ENCODE results near the gene FAM47C. TPM values are rescaled to one million over a fixed set of nuclear protein-coding genes. Genes with fewer than 3 reads are reported as not detected.

FAM47C gene
- total and polyA plus RNA-seq, 2 of the 4 experiments (the other 2 are of a cell fraction) = not detected

- no CpG with 5 or more reads among the region's 45 CpGs for WGBS, 2 experiments (ENCODE audit: extremely low coverage in 2 of 2, insufficient read length in 1 of 2)
- dilution Hi-C loops (cut with HindIII; ENCODE audit: low sequenced_read_pairs, unreplicated experiment) (no loop called here), in situ Hi-C loops (cut with MboI; ENCODE audit: low sequenced_read_pairs) (no loop called here), intact Hi-C loops (cut with micrococcal nuclease) (no loop called here)
- Histone ChIP-seq H3K14ac (replicated peaks; ENCODE audit: low read depth, low read length) (no peak overlapping the region), H2BK120ac (ENCODE audit: low read depth, low read length) (no peak overlapping the region), H2AFZ (replicated peaks; ENCODE audit: low read length, poor library complexity) (no peak overlapping the region), H2BK5ac (ENCODE audit: low read depth, low read length, poor library complexity, severe bottlenecking) (no peak overlapping the region), H3K56ac (ENCODE audit: extremely low read depth, insufficient read depth, low read length) (no peak overlapping the region), H3K36me3 (ENCODE audit: control insufficient read depth, insufficient read depth, low read length) (no peaks in the 10 kb centered on the region), H3K27ac (ENCODE audit: insufficient read depth, low read length) (no peak overlapping the region), H4K91ac (ENCODE audit: insufficient read depth, low read depth, low read length) (no peak overlapping the region), H2BK20ac (ENCODE audit: low read depth, low read length) (no peak overlapping the region), H3K18ac (ENCODE audit: low read depth, low read length) (no peak overlapping the region), H4K20me1 (ENCODE audit: insufficient read depth, low read length) (no peaks in the 10 kb centered on the region), H3K9ac (ENCODE audit: low read depth, low read length) (no peak overlapping the region), H3K9me3 (ENCODE audit: control insufficient read depth, insufficient read depth, low read length) (no peaks in the 10 kb centered on the region), H3K79me1 (ENCODE audit: low read depth in 1 of 2, low read length in 2 of 2) (no peaks in the 10 kb centered on the region), H2AK9ac (replicated peaks; ENCODE audit: low read depth, low read length, poor library complexity) (no peak overlapping the region), H3K9me1 (ENCODE audit: insufficient read depth, low read length) (no peaks in the 10 kb centered on the region), H3K4me2 (ENCODE audit: low read depth, low read length) (no peak overlapping the region), H2AK5ac (ENCODE audit: low read depth, low read length) (no peak overlapping the region), H3K4ac (ENCODE audit: low read depth, low read length) (no peak overlapping the region), H2BK15ac (ENCODE audit: low read depth, low read length) (no peak overlapping the region), H4K8ac (ENCODE audit: low read depth in 2 of 2, low read length in 2 of 2) (no peak overlapping the region), H3K4me1 (ENCODE audit: control insufficient read depth, insufficient read depth, low read length) (no peaks in the 10 kb centered on the region), H3K4me3 (ENCODE audit: insufficient read depth, low read depth, low read length) (no peak overlapping the region), H3K23ac (ENCODE audit: low read depth, low read length) (no peak overlapping the region), H3K27me3 (ENCODE audit: control insufficient read depth, insufficient read depth, low read length) (no peaks in the 10 kb centered on the region), H4K5ac (ENCODE audit: low read depth, low read length) (no peak overlapping the region)
- ChIA-PET CTCF (no interaction called here), POLR2A (ENCODE audit: unreplicated experiment) (no interaction called here)
- DNase-seq (no peak), ATAC-seq (ENCODE audit: low read depth) (no peak)
- TF ChIP-seq RCOR1 (IDR thresholded peaks at IDR 0.05; ENCODE audit: insufficient replicate concordance, low read length) (no peak), FOS (IDR thresholded peaks at IDR 0.05; ENCODE audit: low read depth, low read length) (no peak), BHLHE40 (IDR thresholded peaks at IDR 0.05; ENCODE audit: low read depth, low read length) (no peak), POLR2A (IDR thresholded peaks at IDR 0.05; ENCODE audit: low read depth, low read length) (no peak), MAZ (IDR thresholded peaks at IDR 0.05; ENCODE audit: borderline replicate concordance, low read depth, low read length) (no peak), CTCF (conservative IDR thresholded peaks at IDR 0.05; ENCODE audit: low read depth, low read length) (no peak), RAD21 (IDR thresholded peaks at IDR 0.05; ENCODE audit: low read length) (no peak), MXI1 (IDR thresholded peaks at IDR 0.05; ENCODE audit: borderline replicate concordance, low read depth, low read length) (no peak), RFX5 (IDR thresholded peaks at IDR 0.05; ENCODE audit: low read depth, low read length) (no peak), CHD1 (IDR thresholded peaks at IDR 0.05; ENCODE audit: low read depth, low read length) (no peak), MAFK (IDR thresholded peaks at IDR 0.05; ENCODE audit: low read depth, low read length) (no peak), USF2 (IDR thresholded peaks at IDR 0.05; ENCODE audit: low read depth, low read length) (no peak), CEBPB (IDR thresholded peaks at IDR 0.05; ENCODE audit: low read depth, low read length) (no peak), ELK1 (IDR thresholded peaks at IDR 0.05; ENCODE audit: borderline replicate concordance, low read depth, low read length) (no peak)
- BruUV-seq (replicated peaks) = no TSS peak
Measured at GRCh38 chrX:36963852-36964251, 44.3 kb upstream of the FAM47C start.

All from IMR-90 (cell line).